ENCODE data around the gene SNRNP200.

Gene SNRNP200

DNA sequence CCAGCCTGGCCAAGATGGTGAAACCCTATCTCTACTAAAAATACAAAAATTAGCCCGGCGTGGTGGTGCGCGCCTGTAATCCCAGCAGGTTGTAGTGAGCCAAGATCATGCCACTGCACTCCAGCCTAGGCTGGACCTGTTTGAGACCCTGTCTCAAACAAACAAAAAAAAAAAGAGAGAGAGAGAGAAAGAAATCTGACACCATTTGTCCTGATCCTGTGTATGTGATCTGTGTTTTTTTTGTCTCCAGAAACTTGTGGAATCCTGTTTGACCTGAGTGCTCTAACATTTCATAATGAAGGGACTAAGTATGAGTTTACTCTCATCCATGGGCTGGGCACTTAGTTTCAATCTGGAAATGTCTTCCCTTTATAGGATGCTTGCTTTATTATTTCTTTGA lies 13.4 kb upstream of the SNRNP200 start (continued):
- TF ChIP-seq ZNF311 (tag by site-specific recombination; IDR thresholded peaks at IDR 0.05; ENCODE audit: borderline replicate concordance): no peak
- no peak for TF ChIP-seq GFI1B (tag by site-specific recombination; IDR thresholded peaks at IDR 0.05)
- no peak for TF ChIP-seq ZNF473 (tag by site-specific recombination; IDR thresholded peaks at IDR 0.05)
- TF ChIP-seq ZNF776 (tag by site-specific recombination; IDR thresholded peaks at IDR 0.05; ENCODE audit: borderline replicate concordance): no peak
- TF ChIP-seq ZNF785 (tag by site-specific recombination; IDR thresholded peaks at IDR 0.05): no peak
- TF ChIP-seq, protein P1, sequence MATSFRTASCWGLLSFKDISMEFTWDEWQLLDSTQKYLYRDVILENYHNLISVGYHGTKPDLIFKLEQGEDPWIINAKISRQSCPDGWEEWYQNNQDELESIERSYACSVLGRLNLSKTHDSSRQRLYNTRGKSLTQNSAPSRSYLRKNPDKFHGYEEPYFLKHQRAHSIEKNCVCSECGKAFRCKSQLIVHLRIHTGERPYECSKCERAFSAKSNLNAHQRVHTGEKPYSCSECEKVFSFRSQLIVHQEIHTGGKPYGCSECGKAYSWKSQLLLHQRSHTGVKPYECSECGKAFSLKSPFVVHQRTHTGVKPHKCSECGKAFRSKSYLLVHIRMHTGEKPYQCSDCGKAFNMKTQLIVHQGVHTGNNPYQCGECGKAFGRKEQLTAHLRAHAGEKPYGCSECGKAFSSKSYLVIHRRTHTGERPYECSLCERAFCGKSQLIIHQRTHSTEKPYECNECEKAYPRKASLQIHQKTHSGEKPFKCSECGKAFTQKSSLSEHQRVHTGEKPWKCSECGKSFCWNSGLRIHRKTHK (tag by site-specific recombination; IDR thresholded peaks at IDR 0.05): no peak
- TF ChIP-seq HOXD13 (CRISPR knock-in tag; IDR thresholded peaks at IDR 0.05; ENCODE audit: borderline replicate concordance): no peak
- no peak for TF ChIP-seq ZNF544 (tag by site-specific recombination; IDR thresholded peaks at IDR 0.05)
- TF ChIP-seq, protein P2, sequence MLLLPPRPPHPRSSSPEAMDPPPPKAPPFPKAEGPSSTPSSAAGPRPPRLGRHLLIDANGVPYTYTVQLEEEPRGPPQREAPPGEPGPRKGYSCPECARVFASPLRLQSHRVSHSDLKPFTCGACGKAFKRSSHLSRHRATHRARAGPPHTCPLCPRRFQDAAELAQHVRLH (tag by site-specific recombination; IDR thresholded peaks at IDR 0.05): no peak

DNA sequence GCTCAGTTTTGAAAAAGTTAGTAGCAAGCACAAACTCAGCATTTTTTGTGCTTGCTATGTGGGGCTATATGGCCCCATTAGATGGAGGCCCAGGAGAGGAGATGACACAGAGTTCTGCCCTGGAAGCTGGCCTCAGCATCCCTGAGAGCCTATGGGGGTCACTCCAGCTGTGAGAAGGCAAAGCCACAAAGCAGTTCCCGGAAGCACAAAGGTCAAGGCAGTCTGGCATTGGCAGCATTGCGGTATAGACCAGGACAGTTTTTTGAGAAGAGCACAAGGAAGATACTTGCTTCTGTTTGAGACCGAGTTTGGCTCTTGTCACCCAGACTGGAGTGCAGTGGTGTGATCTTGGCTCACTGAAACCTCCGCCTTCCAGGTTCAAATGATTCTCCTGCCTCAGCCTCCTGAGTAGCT lies 12.2 kb upstream of the SNRNP200 start:
- H3K4me1 ChIP-seq (ENCODE audit: control insufficient read depth, insufficient read depth, low read length): no peaks in the 10 kb centered on the region
- TF ChIP-seq, protein P3, sequence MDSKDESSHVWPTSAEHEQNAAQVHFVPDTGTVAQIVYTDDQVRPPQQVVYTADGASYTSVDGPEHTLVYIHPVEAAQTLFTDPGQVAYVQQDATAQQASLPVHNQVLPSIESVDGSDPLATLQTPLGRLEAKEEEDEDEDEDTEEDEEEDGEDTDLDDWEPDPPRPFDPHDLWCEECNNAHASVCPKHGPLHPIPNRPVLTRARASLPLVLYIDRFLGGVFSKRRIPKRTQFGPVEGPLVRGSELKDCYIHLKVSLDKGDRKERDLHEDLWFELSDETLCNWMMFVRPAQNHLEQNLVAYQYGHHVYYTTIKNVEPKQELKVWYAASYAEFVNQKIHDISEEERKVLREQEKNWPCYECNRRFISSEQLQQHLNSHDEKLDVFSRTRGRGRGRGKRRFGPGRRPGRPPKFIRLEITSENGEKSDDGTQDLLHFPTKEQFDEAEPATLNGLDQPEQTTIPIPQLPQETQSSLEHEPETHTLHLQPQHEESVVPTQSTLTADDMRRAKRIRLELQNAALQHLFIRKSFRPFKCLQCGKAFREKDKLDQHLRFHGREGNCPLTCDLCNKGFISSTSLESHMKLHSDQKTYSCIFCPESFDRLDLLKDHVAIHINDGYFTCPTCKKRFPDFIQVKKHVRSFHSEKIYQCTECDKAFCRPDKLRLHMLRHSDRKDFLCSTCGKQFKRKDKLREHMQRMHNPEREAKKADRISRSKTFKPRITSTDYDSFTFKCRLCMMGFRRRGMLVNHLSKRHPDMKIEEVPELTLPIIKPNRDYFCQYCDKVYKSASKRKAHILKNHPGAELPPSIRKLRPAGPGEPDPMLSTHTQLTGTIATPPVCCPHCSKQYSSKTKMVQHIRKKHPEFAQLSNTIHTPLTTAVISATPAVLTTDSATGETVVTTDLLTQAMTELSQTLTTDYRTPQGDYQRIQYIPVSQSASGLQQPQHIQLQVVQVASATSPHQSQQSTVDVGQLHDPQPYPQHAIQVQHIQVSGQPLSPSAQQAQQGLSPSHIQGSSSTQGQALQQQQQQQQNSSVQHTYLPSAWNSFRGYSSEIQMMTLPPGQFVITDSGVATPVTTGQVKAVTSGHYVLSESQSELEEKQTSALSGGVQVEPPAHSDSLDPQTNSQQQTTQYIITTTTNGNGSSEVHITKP (tag by site-specific recombination; IDR thresholded peaks at IDR 0.05): peak; percentile 62
- TF ChIP-seq ZNF792 (tag by site-specific recombination; IDR thresholded peaks at IDR 0.05): no peak
- POLR2A ChIA-PET: no interaction called here
- H3K4me3 ChIP-seq (ENCODE audit: low read depth, low read length): no peak overlapping the region
- H3K27ac ChIP-seq (ENCODE audit: extremely low read depth, low read depth, low read length): no peak overlapping the region
- CTCF ChIA-PET: interaction anchor here (0.6 to 0.7 kb wide), 3 partner anchors 11 to 188 kb away, joined by 3 to 6 read pairs (median 4); no protein-coding TSS in a partner anchor
- no peaks in the 10 kb centered on the region for H3K9me3 ChIP-seq (ENCODE audit: control insufficient read depth, insufficient read depth, low read depth, low read length)
- H3K36me3 ChIP-seq (ENCODE audit: control insufficient read depth in 2 of 2, insufficient read depth in 1 of 2, low read length in 2 of 2): no peaks in the 10 kb centered on the region

DNA sequence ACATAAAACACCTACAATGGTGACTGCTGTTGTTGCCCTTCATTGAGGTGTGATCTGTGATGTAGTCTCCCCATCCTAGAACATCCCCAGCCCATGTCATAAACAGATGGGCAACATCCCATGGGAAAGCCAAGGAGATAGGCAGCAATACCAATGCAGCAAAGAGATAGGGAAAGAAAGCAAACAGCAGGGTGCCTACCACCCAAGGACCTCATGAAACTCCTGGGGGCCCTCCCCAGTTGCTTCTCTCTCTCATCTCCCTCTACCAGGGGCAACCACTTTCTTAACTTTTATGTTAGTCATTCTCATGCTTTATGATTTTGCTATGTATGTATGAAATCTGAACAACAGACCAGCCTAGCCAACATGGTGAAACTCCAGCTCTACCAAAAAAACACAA lies 11.7 kb upstream of the SNRNP200 start:
- Histone ChIP-seq H3K9me3 (ENCODE audit: control insufficient read depth, insufficient read depth, low read depth, low read length) (no peaks in the 10 kb centered on the region), H3K4me3 (ENCODE audit: low read depth, low read length) (no peak overlapping the region), H3K4me1 (ENCODE audit: control insufficient read depth, insufficient read depth, low read length) (no peaks in the 10 kb centered on the region), H3K27ac (ENCODE audit: extremely low read depth, low read depth, low read length) (no peak overlapping the region), H3K36me3 (ENCODE audit: control insufficient read depth in 2 of 2, insufficient read depth in 1 of 2, low read length in 2 of 2) (no peaks in the 10 kb centered on the region)
- POLR2A ChIA-PET: no interaction called here
- TF ChIP-seq ZNF433 (tag by site-specific recombination; IDR thresholded peaks at IDR 0.05; ENCODE audit: low read depth): no peak
- TF ChIP-seq GLIS1 (tag by site-specific recombination; IDR thresholded peaks at IDR 0.05): peak; percentile 92
- TF ChIP-seq, protein P4, sequence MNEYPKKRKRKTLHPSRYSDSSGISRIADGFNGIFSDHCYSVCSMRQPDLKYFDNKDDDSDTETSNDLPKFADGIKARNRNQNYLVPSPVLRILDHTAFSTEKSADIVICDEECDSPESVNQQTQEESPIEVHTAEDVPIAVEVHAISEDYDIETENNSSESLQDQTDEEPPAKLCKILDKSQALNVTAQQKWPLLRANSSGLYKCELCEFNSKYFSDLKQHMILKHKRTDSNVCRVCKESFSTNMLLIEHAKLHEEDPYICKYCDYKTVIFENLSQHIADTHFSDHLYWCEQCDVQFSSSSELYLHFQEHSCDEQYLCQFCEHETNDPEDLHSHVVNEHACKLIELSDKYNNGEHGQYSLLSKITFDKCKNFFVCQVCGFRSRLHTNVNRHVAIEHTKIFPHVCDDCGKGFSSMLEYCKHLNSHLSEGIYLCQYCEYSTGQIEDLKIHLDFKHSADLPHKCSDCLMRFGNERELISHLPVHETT (tag by site-specific recombination; IDR thresholded peaks at IDR 0.05): no peak
- TF ChIP-seq, protein P5, sequence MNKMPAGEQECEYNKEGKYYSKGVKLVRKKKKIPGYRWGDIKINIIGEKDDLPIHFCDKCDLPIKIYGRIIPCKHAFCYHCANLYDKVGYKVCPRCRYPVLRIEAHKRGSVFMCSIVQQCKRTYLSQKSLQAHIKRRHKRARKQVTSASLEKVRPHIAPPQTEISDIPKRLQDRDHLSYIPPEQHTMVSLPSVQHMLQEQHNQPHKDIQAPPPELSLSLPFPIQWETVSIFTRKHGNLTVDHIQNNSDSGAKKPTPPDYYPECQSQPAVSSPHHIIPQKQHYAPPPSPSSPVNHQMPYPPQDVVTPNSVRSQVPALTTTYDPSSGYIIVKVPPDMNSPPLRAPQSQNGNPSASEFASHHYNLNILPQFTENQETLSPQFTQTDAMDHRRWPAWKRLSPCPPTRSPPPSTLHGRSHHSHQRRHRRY (tag by site-specific recombination; IDR thresholded peaks at IDR 0.05): no peak
- TF ChIP-seq ZNF600 (tag by site-specific recombination; IDR thresholded peaks at IDR 0.05): no peak
- CTCF ChIA-PET: interaction anchor here (0.6 to 0.7 kb wide), 3 partner anchors 12 to 189 kb away, joined by 3 to 6 read pairs (median 4); no protein-coding TSS in a partner anchor
